ENCODE data around the gene DNAH1. TPM values are rescaled to one million over a fixed set of nuclear protein-coding genes. Genes with fewer than 3 reads are reported as not detected.
"Not testable (repeated sequence)": the region's sequence is repeated elsewhere in the genome, so short reads cannot be mapped to it uniquely, and the experiment has no call there.

DNAH1 gene
- total and polyA plus RNA-seq, 2 donors (not counting 1 experiment from before 2014, with no cell fraction given) = 47.2 to 59.2 TPM

GRCh38 chr3:52283306-52283705, 32.8 kb upstream of the DNAH1 start:
- Histone ChIP-seq H3K79me2 (ENCODE audit: control insufficient read depth, insufficient read depth, low read length) (peaks cover 33% of the 10 kb centered on the region), H3K9me3 (ENCODE audit: control extremely low read depth in 1 of 3, control insufficient read depth in 2 of 3, insufficient read depth in 1 of 3, low read length in 2 of 3) (no peaks in the 10 kb centered on the region), H4K20me1 (ENCODE audit: control insufficient read depth, insufficient read depth, low read length, poor library complexity, severe bottlenecking) (no peaks in the 10 kb centered on the region), H3K36me3 (replicated peaks in 1 of 2; ENCODE audit: control extremely low read depth in 1 of 2, control insufficient read depth in 1 of 2, extremely low read depth in 1 of 2, insufficient read depth in 2 of 2, low read length in 1 of 2) (no peaks in the 10 kb centered on the region), H3K4me1 (ENCODE audit: control insufficient read depth in 2 of 2, insufficient read depth in 2 of 2, low read length in 2 of 2) (peaks cover 17 to 24% of the 10 kb centered on the region in 2 donors), H3K27me3 (replicated peaks in 1 of 4; ENCODE audit: control extremely low read depth in 1 of 4, control insufficient read depth in 3 of 4, insufficient read depth in 4 of 4, low read length in 3 of 4) (no peaks in the 10 kb centered on the region), H3K27ac (ENCODE audit: low read length in 2 of 2) (no peak overlapping the region), H2AFZ (ENCODE audit: insufficient read depth, low read depth, low read length, poor library complexity, severe bottlenecking) (no peak overlapping the region), H3K9ac (ENCODE audit: low read length) (no peak overlapping the region), H3K4me2 (replicated peaks; ENCODE audit: low read depth, low read length, poor library complexity, severe bottlenecking) (no peak overlapping the region), H3K4me3 (ENCODE audit: control extremely low read depth in 1 of 5, extremely low read depth in 1 of 5, insufficient read depth in 1 of 5, low read depth in 2 of 5, low read length in 4 of 5) (no peak overlapping the region)
- H3K9me3 Mint-ChIP-seq (ENCODE audit: insufficient read depth) = no peaks in the 10 kb centered on the region
- 100% methylated on average over 1 of the region's 1 CpG for WGBS (ENCODE audit: insufficient coverage)
- intact Hi-C loops (cut with micrococcal nuclease) = no loop called here
- ChIA-PET CTCF (interaction anchor here (1.2 to 17.5 kb wide), 4 partner anchors 43 to 61 kb away, joined by 3 to 265 read pairs (median 8); partner anchors contain the start of gene TLR9), POLR2A (interaction anchor here (0.6 kb wide), 1 partner anchor 58 kb away, joined by 3 read pairs; no protein-coding TSS in a partner anchor)
- no peak for DNase-seq
- no peak for TF ChIP-seq EZH2 (IDR thresholded peaks at IDR 0.05; ENCODE audit: borderline replicate concordance, insufficient read depth, low read depth, low read length, poor library complexity, severe bottlenecking)
- TF ChIP-seq CTCF (IDR thresholded peaks at IDR 0.05) = no peak
- no peak for ATAC-seq (ENCODE audit: low read depth)
- H3K4me3 Mint-ChIP-seq = no peak overlapping the region
- H3K4me1 Mint-ChIP-seq = peaks cover 27% of the 10 kb centered on the region
- H3K27me3 Mint-ChIP-seq = no peaks in the 10 kb centered on the region
- no peak overlapping the region for H3K27ac Mint-ChIP-seq

- H3K4me3 ChIP-seq (ENCODE audit: control extremely low read depth in 1 of 5, extremely low read depth in 1 of 5, insufficient read depth in 1 of 5, low read depth in 2 of 5, low read length in 4 of 5); H3K9me3 ChIP-seq (ENCODE audit: control extremely low read depth in 1 of 3, control insufficient read depth in 2 of 3, insufficient read depth in 1 of 3, low read length in 2 of 3); H2AFZ ChIP-seq (ENCODE audit: insufficient read depth, low read depth, low read length, poor library complexity, severe bottlenecking); H3K27ac Mint-ChIP-seq; H4K20me1 ChIP-seq (ENCODE audit: control insufficient read depth, insufficient read depth, low read length, poor library complexity, severe bottlenecking); H3K27ac ChIP-seq (ENCODE audit: low read length in 2 of 2); H3K9me3 Mint-ChIP-seq (ENCODE audit: insufficient read depth); H3K4me2 ChIP-seq (replicated peaks; ENCODE audit: low read depth, low read length, poor library complexity, severe bottlenecking); H3K9ac ChIP-seq (ENCODE audit: low read length); ATAC-seq (ENCODE audit: low read depth); DNase-seq; H3K27me3 Mint-ChIP-seq; H3K4me3 Mint-ChIP-seq; H3K27me3 ChIP-seq (replicated peaks in 1 of 4; ENCODE audit: control extremely low read depth in 1 of 4, control insufficient read depth in 3 of 4, insufficient read depth in 4 of 4, low read length in 3 of 4); intact Hi-C loops (cut with micrococcal nuclease); H3K36me3 ChIP-seq (replicated peaks in 1 of 2; ENCODE audit: control extremely low read depth in 1 of 2, control insufficient read depth in 1 of 2, extremely low read depth in 1 of 2, insufficient read depth in 2 of 2, low read length in 1 of 2): not testable (repeated sequence)
- ChIA-PET CTCF (interaction anchor here (0.6 to 17.5 kb wide), 6 partner anchors 44 to 164 kb away, joined by 3 to 265 read pairs (median 4); partner anchors contain the start of gene TLR9), POLR2A (interaction anchor here (0.6 kb wide), 2 partner anchors 59 to 317 kb away, joined by 3 to 5 read pairs; no protein-coding TSS in a partner anchor)
- peaks cover 23 to 29% of the 10 kb centered on the region in 2 donors for H3K4me1 ChIP-seq (ENCODE audit: control insufficient read depth in 2 of 2, insufficient read depth in 2 of 2, low read length in 2 of 2)
- 96% methylated on average over 3 of the region's 4 CpGs for WGBS (ENCODE audit: insufficient coverage)
- peaks cover 36% of the 10 kb centered on the region for H3K79me2 ChIP-seq (ENCODE audit: control insufficient read depth, insufficient read depth, low read length)
- peaks cover 29% of the 10 kb centered on the region for H3K4me1 Mint-ChIP-seq
Measured at GRCh38 chr3:52284051-52284450, 32.1 kb upstream of the DNAH1 start.
